Measurements from ENCODE around the gene ATXN7L1. TPM values are rescaled to one million over a fixed set of nuclear protein-coding genes. Genes with fewer than 3 reads are reported as not detected.
A peak's percentile ranks its signal among the peaks of the same experiment; 100 is the strongest.

The ATXN7L1 gene
- total and polyA plus RNA-seq, 2 of the 8 experiments (the other 6 are each of a cell fraction or from before 2014, with no cell fraction given): 14.3 to 34.0 TPM

GRCh38 chr7:105639667-105640493 lies 236.5 kb downstream of the ATXN7L1 start (continued):
- TF ChIP-seq, protein P1, sequence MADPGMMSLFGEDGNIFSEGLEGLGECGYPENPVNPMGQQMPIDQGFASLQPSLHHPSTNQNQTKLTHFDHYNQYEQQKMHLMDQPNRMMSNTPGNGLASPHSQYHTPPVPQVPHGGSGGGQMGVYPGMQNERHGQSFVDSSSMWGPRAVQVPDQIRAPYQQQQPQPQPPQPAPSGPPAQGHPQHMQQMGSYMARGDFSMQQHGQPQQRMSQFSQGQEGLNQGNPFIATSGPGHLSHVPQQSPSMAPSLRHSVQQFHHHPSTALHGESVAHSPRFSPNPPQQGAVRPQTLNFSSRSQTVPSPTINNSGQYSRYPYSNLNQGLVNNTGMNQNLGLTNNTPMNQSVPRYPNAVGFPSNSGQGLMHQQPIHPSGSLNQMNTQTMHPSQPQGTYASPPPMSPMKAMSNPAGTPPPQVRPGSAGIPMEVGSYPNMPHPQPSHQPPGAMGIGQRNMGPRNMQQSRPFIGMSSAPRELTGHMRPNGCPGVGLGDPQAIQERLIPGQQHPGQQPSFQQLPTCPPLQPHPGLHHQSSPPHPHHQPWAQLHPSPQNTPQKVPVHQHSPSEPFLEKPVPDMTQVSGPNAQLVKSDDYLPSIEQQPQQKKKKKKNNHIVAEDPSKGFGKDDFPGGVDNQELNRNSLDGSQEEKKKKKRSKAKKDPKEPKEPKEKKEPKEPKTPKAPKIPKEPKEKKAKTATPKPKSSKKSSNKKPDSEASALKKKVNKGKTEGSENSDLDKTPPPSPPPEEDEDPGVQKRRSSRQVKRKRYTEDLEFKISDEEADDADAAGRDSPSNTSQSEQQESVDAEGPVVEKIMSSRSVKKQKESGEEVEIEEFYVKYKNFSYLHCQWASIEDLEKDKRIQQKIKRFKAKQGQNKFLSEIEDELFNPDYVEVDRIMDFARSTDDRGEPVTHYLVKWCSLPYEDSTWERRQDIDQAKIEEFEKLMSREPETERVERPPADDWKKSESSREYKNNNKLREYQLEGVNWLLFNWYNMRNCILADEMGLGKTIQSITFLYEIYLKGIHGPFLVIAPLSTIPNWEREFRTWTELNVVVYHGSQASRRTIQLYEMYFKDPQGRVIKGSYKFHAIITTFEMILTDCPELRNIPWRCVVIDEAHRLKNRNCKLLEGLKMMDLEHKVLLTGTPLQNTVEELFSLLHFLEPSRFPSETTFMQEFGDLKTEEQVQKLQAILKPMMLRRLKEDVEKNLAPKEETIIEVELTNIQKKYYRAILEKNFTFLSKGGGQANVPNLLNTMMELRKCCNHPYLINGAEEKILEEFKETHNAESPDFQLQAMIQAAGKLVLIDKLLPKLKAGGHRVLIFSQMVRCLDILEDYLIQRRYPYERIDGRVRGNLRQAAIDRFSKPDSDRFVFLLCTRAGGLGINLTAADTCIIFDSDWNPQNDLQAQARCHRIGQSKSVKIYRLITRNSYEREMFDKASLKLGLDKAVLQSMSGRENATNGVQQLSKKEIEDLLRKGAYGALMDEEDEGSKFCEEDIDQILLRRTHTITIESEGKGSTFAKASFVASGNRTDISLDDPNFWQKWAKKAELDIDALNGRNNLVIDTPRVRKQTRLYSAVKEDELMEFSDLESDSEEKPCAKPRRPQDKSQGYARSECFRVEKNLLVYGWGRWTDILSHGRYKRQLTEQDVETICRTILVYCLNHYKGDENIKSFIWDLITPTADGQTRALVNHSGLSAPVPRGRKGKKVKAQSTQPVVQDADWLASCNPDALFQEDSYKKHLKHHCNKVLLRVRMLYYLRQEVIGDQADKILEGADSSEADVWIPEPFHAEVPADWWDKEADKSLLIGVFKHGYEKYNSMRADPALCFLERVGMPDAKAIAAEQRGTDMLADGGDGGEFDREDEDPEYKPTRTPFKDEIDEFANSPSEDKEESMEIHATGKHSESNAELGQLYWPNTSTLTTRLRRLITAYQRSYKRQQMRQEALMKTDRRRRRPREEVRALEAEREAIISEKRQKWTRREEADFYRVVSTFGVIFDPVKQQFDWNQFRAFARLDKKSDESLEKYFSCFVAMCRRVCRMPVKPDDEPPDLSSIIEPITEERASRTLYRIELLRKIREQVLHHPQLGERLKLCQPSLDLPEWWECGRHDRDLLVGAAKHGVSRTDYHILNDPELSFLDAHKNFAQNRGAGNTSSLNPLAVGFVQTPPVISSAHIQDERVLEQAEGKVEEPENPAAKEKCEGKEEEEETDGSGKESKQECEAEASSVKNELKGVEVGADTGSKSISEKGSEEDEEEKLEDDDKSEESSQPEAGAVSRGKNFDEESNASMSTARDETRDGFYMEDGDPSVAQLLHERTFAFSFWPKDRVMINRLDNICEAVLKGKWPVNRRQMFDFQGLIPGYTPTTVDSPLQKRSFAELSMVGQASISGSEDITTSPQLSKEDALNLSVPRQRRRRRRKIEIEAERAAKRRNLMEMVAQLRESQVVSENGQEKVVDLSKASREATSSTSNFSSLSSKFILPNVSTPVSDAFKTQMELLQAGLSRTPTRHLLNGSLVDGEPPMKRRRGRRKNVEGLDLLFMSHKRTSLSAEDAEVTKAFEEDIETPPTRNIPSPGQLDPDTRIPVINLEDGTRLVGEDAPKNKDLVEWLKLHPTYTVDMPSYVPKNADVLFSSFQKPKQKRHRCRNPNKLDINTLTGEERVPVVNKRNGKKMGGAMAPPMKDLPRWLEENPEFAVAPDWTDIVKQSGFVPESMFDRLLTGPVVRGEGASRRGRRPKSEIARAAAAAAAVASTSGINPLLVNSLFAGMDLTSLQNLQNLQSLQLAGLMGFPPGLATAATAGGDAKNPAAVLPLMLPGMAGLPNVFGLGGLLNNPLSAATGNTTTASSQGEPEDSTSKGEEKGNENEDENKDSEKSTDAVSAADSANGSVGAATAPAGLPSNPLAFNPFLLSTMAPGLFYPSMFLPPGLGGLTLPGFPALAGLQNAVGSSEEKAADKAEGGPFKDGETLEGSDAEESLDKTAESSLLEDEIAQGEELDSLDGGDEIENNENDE (IDR thresholded peaks at IDR 0.05; ENCODE audit: insufficient replicate concordance, low read length): no peak
- no peak for TF ChIP-seq YY1 (IDR thresholded peaks at IDR 0.05; ENCODE audit: low read depth, low read length)
- no peak for TF ChIP-seq TAF7 (optimal IDR thresholded peaks at IDR 0.05; ENCODE audit: borderline replicate concordance, low read depth, low read length)
- TF ChIP-seq GTF2F1 (IDR thresholded peaks at IDR 0.05; ENCODE audit: borderline replicate concordance, low read depth, low read length): peak; percentile 9; the same call in 1 of the 2 replicates
- TF ChIP-seq, protein P2, sequence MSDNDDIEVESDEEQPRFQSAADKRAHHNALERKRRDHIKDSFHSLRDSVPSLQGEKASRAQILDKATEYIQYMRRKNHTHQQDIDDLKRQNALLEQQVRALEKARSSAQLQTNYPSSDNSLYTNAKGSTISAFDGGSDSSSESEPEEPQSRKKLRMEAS (IDR thresholded peaks at IDR 0.05): peak; percentile 60
- no peak for TF ChIP-seq FOSL1 (IDR thresholded peaks at IDR 0.05; ENCODE audit: insufficient read depth, low read depth, low read length)
- no peak for TF ChIP-seq PHF8 (conservative IDR thresholded peaks at IDR 0.05; ENCODE audit: low read depth, low read length)
- no peak for TF ChIP-seq SP4 (IDR thresholded peaks at IDR 0.05; ENCODE audit: low read length)
- TF ChIP-seq EZH2 (IDR thresholded peaks at IDR 0.05; ENCODE audit: low read depth, low read length, severe bottlenecking): no peak
- peak in 1 of 2 experiments; percentile 62; a peak in 1 of 3 replicates for TF ChIP-seq POLR2A (IDR thresholded peaks at IDR 0.05; ENCODE audit: control extremely low read depth in 1 of 2, low read depth in 2 of 2, low read length in 2 of 2)

Data from H1 (cell line).